ENCODE data around the gene PNPLA1.

GRCh38 chr6:36245572-36246061 lies 24.2 kb upstream of the PNPLA1 start:
- TF ChIP-seq TAF1 (IDR thresholded peaks at IDR 0.05; ENCODE audit: low read depth, low read length): no peak
- TF ChIP-seq POLR2AphosphoS5 (IDR thresholded peaks at IDR 0.05; ENCODE audit: low read depth, low read length): no peak
- no peak for TF ChIP-seq POLR2A (IDR thresholded peaks at IDR 0.05; ENCODE audit: low read depth, low read length)
- no peak for TF ChIP-seq POU2F2 (IDR thresholded peaks at IDR 0.05; ENCODE audit: low read depth, low read length)
- peak; percentile 57 for TF ChIP-seq SPI1 (IDR thresholded peaks at IDR 0.05; ENCODE audit: low read depth, low read length)
- TF ChIP-seq PAX5 (IDR thresholded peaks at IDR 0.05; ENCODE audit: insufficient read depth, low read length, severe bottlenecking): no peak

Measured in GM12891 (cell line).